ENCODE results near the gene DENND1A.
"Not testable (repeated sequence)": the region's sequence is repeated elsewhere in the genome, so short reads cannot be mapped to it uniquely, and the experiment has no call there.

Gene DENND1A

DNA sequence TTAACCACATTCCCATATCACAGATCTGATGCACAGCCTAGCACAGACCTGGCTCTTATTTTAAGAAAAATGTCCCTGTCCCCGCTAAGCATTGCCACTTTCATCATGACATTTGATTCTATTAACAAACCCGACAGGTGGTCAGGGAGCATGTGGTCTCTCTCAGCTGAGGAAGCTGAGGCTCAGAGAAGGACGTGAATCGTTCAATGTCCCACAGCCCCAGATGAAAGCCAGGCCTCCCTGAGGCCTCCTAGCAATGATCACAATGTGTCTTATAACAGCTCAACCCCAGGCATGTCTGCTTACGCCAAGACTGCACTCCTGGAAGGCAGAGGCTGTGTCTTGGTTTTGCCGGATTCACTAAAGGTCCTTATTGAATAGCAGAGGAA lies 584.4 kb downstream of the DENND1A start:
- no peak for DNase-seq

DNA sequence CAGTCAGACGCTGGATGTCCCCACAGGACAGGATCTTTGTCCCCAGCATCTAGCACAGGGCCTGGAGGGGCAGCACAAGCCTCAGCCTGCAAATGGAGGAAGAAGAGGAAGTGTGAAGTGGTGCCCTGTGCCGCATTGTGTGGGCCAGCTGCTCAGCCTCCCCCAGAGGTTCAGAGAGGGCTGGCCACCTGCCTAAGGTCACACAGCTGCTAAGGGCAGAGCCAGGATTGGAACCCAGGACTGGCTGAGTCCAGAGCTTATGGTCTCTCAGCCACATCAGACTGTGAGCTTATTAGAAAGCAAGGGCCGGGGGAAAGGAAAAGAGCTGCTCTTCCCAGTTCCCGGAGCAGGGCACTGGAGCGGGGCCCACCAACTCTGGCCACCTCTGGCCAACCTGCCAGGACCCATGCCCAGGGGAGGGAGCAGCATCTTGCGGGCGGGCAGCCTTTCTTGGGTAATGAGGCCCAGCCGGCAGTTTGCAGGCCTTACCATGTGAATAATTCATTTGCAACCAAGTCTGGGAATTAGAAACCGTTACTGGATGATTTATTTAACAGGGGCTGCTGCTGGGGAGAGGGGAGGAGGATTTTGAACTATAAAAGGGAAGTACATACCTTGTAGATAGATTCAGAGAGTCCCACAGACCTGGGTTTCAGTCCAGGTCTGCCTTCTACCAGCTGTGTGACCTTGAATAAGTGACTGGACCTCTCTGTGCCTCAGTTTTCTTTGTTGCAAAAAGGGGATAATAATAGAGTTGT lies 585.6 kb downstream of the DENND1A start:
- no peak for DNase-seq

DNA sequence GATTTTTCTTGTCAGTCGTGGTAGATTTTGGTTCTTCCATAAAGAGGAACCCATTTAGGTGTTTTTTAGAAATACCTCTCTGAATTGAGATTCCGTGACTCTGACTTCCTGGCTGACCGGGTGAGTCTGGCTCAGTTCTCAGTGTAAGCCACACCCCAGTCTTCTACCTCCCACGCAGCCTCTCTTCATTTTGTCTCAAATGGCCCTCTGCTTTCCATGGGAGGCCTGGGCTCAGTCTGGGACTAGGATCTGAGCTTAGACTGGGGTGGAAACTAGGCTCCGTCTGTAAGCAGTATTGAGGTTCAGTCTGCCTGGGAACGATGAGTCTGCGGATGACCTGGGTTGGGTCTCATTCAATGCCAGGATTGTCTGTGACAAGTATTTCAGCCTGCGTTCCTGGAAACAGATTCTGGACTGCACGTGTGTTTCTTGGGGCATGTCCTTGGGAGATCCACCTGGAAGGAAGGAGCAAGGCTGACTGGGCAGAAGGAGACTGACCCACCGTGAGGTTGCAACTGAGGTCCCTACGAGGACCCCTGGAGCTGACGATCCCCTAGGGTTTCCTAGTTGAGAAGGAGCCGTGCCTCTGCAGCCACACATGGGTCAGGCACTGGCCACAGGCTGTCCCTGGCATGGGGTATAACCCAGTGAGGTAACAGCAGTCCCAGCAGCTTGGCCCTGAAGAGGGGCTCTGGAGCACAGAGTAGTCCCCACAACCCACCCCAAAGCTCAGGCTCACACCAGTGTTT lies 586.3 kb downstream of the DENND1A start:
- no peak for DNase-seq

DNA sequence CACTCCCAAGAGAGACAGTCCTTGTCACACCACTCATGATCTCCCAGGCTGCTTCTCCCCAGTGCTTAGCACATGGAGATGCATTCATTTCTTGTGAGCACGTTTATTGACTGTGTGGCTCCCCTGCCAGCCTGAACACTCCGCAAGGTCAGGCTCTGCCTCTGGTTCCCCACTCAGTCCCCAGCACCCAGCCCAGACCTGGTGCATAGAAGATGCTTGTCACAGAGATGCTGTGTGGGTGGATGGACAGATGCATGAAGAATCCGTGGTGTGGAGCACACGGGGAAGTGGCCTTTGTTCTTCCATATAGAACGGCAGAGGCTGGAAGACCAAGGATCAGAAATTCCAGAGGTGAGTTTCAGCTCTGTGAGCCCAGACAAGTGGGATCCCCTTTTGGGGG lies 587.7 kb downstream of the DENND1A start:
- DNase-seq, result no peak

DNA sequence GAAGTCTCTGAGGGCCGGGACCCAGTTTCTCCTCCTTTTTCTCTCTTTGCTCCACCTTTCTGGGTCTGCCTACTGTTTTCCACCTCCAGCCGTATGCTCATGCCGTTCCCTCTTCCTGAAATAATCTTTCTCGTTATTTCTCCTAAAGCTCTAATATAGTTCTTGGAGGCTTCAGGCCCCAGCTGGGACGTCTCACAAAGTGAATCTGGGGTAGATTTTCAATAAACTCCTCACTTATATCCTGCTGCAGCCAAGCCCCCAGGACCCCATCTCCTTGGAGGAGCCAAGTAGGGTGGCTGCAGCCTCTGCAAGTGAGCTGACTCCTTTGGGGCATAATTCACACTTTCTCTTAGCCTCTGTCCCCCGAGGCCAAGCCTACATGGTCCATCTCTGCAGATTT lies 588.1 kb downstream of the DENND1A start:
- no peak for DNase-seq

DNA sequence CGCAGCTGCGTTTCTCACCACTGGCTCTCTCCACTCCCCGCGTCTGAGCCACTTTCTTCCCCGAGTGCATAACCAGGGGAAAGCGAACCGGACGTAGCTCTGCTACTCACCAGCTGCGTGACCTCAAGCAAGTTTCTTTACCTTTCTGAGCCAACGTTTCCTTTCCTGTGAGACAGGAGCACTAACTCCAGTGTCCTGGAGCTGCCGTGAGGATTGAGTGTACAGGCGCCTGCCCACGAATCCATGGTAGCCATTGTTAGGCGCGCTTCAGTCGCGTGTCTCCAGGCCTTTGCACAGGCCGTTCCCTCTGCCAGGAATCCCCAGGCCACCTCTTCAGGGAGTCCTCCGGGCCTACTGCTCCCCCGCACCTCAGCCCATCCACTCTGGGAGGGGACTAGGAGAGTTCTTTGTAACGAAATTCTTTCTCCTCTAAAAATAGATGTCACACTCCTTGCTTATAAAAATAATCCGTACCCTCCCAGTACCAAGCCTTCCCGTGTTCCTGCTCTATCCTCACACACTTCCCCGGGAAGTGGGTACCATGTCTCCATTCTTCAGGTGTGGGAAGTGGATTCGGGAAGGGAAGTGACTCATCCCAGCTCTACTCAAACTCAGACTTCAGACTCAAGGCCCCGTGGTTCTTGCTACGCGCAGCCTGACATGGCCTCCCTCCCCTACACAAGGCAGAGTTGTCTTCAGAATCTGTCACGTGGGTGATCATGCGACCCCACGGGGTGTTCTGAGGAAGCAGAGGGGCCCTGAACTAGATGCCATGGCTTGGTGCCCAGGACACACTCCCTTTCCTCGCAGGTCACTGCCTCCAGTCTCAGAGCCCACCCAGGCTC lies 590.0 kb downstream of the DENND1A start:
- DNase-seq, result peak; percentile 67

DNA sequence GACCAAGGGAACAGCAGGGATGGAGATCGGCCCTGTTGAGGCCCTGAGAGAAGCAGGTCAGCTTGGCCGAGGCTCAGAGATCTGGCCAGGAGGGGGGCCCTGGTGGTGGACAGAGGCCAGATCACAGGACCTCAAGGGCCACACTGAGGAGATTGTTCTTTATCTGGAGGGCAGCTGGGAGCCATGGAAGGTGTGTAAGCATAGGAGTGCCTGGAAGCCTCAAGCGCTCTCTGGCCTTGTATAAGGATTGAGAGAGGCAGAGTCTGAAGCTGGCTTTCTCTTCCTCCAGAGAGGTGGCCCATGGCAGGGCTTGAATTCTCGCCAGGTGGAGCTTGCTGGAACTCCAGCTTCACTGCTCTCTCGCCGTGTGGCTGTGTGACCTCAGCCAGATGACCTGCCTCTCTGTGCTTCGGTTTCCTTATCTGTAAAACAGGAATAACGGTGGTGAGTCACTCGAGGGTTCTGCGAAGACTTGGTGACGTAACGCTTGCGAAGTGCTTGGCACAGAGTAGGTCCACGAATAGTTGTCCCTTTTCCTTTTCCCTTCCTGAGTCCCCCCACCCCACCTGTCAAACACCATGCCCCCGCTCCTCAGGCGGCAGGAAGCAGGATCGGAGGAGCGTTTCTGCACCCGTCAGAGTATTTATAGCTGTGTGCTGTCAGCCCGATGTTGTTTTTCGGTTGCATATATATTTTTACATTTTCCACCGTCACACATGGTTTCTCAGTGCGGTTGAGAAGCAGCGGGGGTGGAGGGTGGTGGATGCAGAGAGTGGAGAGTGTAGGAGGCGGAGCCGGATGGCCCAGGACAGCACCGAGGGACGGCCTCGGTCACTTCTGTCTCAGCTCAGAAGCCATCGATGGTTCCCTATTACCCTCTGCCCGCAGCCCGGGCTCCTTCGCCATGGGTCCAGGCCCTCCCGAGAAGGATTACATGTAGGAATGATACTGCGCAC lies 590.9 kb downstream of the DENND1A start:
- DNase-seq, result peak; percentile 68

DNA sequence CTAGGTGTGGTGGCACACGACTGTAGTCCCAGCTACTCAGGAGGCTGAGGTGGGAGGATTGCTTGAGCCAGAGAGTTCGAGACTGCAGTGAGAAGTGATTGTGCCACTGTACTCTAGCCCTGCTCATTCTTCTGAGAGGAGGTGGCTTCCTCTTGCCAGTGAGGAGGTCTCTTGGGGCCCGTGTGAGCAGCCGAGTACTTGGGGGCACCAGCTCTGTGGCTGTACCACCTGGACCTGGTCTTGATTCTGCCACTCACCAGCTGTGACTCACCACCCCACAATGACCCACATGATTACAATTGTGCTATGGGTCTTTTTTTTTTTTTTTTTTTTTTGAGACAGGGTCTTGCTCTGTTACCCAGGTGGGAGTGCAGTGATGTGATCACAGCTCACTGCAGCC lies 592.0 kb downstream of the DENND1A start:
- DNase-seq, result no peak

DNA sequence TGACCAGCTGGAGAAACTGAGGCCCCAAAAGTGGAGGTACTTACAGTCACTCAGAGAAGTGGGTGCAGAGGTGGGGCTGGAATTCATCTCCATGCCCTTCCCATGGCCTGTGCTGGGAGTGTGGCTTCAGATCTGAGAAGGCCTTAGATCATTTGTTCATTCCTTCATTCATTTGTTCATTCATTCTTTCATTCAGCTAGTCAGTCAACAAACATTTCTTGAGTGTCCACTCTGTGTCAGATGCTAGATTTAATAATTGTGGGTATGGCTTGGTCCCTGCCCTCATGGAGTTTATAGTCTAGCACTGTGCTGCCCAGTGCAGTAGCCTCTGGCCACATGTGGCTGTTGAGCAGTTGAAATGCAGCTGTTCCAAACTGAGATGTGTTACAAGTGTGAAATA lies 593.0 kb downstream of the DENND1A start:
- DNase-seq, result no peak

DNA sequence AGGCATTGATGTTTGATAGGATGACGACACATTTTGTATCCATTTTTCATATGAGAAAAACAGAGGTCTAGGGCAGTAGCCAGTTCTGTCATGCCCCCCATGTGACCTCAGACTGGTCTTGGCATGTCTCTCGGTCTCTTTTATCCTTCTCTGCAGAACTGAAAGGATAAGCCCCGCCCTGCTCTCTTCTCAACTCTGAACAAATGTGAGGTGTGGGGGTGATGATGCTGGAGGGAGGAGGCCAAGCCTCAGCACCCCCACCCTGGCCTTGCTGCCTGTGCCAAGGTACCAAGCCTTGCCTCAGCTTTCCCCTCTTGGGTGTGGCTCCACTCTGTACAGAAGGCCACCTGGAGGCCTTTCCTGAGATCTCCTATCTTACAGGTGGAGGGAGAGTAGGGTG lies 593.5 kb downstream of the DENND1A start:
- DNase-seq, result no peak

DNA sequence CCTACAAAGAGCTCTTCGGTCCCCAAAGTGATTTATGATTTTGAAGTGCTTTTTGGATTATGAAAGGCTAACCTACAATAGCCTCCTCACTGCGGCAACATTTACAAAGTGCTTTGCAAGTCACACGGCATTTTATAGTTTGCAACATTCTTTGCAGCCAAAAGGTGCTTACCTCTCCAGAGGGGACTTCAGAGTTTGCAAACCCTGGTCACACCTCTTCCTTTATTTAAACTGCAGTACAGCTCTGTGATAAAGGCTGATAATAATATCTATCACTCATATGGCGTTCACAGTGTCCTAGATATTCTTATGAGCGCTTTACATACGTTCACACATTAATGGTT lies 594.0 kb downstream of the DENND1A start:
- no peak for DNase-seq

DNA sequence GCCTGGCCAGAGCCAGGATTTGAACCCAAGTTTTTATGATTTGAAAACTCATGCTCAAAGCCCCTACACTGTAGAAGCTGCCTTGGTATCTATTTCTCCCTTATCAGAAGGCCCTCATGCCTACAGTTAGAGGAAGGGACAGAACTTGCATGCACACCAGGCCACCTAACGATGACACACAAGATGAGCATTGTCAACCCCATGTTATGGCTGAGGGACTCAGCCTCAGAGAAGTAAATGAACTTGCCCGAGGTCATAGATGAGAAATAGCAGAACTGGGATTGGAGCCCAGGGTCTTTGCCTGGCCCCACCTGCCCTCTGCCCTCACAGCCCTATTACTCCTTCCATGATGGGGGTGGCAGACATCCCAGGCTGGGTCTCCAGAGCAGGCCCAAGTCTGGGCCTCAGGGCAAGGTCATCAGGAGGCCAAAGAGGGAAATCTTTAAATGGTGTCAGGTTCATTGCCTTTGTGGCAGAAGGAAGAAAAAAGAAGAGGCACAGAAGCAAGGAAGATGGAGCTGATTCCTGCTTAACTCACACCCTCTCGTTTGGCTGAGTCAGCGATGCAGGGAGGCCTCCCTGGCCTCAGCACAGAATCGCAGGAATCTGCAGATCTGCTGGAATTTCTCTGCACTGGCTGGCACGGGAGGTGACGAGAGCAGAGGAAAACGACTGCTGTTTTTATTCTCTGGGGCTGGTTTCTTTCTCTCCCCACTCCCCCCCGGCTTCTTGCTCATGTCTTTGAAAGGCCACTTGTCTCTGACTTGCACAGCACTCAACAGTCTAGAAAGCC lies 594.5 kb downstream of the DENND1A start:
- DNase-seq, result no peak

DNA sequence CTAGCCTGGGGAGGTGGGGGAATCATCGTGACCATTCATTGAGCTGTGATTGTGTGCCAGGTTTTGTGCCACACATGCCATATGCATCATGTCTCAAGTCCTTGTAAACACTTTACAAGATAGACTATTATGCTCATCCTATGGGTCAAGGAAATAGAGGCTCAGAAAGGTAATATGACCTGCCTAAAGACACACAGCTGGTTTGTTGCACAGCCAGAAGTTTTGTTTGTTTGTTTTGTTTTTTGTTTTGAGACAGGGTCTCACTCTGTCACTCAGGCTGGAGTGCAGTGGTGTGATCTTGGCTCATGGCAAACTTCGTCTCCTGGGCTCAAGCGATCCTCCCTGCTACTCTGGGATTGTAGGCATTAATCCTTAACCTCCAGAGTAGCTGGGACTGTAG lies 595.3 kb downstream of the DENND1A start:
- no peak for DNase-seq

DNA sequence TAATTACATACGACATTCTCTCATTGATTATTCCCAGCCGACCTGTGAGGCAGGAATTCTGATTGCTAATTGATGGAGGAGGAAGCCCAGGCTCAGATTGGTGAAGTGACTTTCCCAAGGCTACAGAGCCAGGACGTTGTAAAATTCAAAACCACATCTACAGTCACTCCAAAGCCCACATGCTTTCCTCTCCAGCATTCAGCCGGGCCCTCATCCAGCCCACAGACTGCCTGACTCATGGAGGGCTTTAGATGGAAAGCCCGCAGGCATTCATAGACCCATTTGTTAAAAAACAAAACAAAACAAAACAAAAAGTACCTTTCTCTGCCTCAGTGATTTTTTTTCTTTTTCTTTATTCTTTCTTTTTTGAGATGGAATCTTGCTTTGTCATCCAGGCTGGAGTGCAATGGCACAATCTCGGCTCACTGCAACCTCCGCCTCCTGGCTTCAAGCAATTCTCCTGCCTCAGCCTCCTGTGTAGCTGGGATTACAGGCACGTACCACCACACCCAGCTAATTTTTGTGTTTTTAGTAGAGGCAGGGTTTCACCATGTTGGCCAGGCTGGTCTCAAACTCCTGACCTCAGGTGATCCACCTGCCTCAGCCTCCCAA lies 596.8 kb downstream of the DENND1A start:
- DNase-seq, result not testable (repeated sequence)

DNA sequence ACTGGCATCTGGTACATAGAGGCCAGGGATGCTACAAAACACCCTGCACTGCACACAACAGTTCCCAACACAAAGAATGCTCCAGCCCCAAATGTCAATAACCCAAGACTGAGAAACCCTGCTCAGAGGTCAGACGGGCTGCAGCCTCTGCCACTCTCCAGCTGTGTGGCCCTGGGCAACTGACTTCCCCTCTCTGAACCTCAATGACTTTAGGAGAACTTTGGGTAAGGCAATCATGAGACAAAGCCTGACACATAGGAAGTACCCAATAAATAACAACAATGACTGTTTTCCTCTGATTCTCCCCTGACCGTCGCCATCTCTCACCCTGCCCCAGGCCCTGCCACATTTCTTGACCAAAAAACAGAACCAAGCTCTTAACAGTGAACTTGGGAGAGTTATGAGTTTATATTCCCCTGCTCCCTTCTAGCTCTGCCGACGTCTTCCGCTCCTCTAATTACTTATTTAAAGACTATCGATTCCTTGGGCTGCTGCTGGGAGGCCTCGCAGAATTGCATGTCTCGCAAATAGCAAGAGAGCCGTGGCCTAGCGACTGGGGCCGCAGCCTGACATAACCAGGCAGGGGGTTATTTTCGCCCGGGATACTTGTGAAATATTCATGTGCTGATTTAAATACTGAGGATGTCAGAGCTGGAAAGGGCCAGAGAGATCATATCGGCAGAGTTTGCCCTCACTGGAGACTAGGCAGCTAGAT lies 598.4 kb downstream of the DENND1A start:
- DNase-seq, result no peak

All from stimulated activated naive CD4-positive, alpha-beta T cell treated with Interleukin-2 at 50 U/mL for 16 hours (primary cell).